ENCODE measurements around the gene SFXN1. TPM values are rescaled to one million over a fixed set of nuclear protein-coding genes. Genes with fewer than 3 reads are reported as not detected.

The SFXN1 gene
- total RNA-seq, 2 experiments from 2014 or later = 476 to 491 TPM

- no peaks in the 10 kb centered on the region for H3K27me3 Mint-ChIP-seq
- peaks cover 94% of the 10 kb centered on the region for H3K36me3 Mint-ChIP-seq (ENCODE audit: low read depth)
- H3K4me1 Mint-ChIP-seq (ENCODE audit: low read depth) = peaks cover 81% of the 10 kb centered on the region
- peaks cover 15% of the 10 kb centered on the region for H3K9me3 Mint-ChIP-seq
- DNase-seq (peak; percentile 80), ATAC-seq (peak; percentile 4)
- POLR2A ChIA-PET = interaction anchor here (0.9 to 5.7 kb wide), 7 partner anchors 9 to 896 kb away, joined by 3 to 63 read pairs (median 4); partner anchors contain the start of genes CLTB and SFXN1
- peak overlapping the region; percentile 99 for H3K27ac Mint-ChIP-seq
- CTCF ChIA-PET = interaction anchor here (1.1 to 2.2 kb wide), 4 partner anchors 31 to 133 kb away, joined by 3 to 6 read pairs (median 4); no protein-coding TSS in a partner anchor
- TF ChIP-seq, protein P1, sequence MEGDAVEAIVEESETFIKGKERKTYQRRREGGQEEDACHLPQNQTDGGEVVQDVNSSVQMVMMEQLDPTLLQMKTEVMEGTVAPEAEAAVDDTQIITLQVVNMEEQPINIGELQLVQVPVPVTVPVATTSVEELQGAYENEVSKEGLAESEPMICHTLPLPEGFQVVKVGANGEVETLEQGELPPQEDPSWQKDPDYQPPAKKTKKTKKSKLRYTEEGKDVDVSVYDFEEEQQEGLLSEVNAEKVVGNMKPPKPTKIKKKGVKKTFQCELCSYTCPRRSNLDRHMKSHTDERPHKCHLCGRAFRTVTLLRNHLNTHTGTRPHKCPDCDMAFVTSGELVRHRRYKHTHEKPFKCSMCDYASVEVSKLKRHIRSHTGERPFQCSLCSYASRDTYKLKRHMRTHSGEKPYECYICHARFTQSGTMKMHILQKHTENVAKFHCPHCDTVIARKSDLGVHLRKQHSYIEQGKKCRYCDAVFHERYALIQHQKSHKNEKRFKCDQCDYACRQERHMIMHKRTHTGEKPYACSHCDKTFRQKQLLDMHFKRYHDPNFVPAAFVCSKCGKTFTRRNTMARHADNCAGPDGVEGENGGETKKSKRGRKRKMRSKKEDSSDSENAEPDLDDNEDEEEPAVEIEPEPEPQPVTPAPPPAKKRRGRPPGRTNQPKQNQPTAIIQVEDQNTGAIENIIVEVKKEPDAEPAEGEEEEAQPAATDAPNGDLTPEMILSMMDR (IDR thresholded peaks at IDR 0.05) = no peak
- H3K4me3 Mint-ChIP-seq = peak overlapping the region; percentile 86
- intact Hi-C loops (cut with micrococcal nuclease) = loop anchor here (5.0 kb wide), 1 partner anchor 132 kb away; no protein-coding TSS in a partner anchor
Observed at GRCh38 chr5:175520321-175520720, 42.0 kb downstream of the SFXN1 start.

- TF ChIP-seq, protein P1 (IDR thresholded peaks at IDR 0.05) = no peak
- Mint-ChIP-seq H3K4me1 (ENCODE audit: low read depth) (peaks cover 76% of the 10 kb centered on the region), H3K36me3 (ENCODE audit: low read depth) (peaks cover 89% of the 10 kb centered on the region), H3K27ac (peak overlapping the region; percentile 99), H3K9me3 (peaks cover 15% of the 10 kb centered on the region), H3K4me3 (peak overlapping the region; percentile 86), H3K27me3 (no peaks in the 10 kb centered on the region)
- DNase-seq (peak; percentile 37), ATAC-seq (peak; percentile 6)
- ChIA-PET CTCF (interaction anchor here (0.9 to 3.4 kb wide), 7 partner anchors 11 to 132 kb away, joined by 3 to 23 read pairs (median 4); no protein-coding TSS in a partner anchor), POLR2A (interaction anchor here (0.8 to 5.7 kb wide), 6 partner anchors 9 to 134 kb away, joined by 3 to 63 read pairs (median 6); partner anchors contain the start of gene SFXN1)
- intact Hi-C loops (cut with micrococcal nuclease) = loop anchor here (5.0 kb wide), 1 partner anchor 131 kb away; no protein-coding TSS in a partner anchor
Observed at GRCh38 chr5:175520873-175521272, 42.5 kb downstream of the SFXN1 start.

- CTCF ChIA-PET = interaction anchor here (0.9 to 3.4 kb wide), 7 partner anchors 11 to 137 kb away, joined by 3 to 23 read pairs (median 4); no protein-coding TSS in a partner anchor
- peaks cover 73% of the 10 kb centered on the region for H3K4me1 Mint-ChIP-seq (ENCODE audit: low read depth)
- TF ChIP-seq, protein P1 (IDR thresholded peaks at IDR 0.05) = no peak
- peaks cover 15% of the 10 kb centered on the region for H3K9me3 Mint-ChIP-seq
- ATAC-seq = peak; percentile 58
- intact Hi-C loops (cut with micrococcal nuclease) = loop anchor here (5.0 kb wide), 1 partner anchor 131 kb away; no protein-coding TSS in a partner anchor
- H3K27ac Mint-ChIP-seq = peak overlapping the region; percentile 99
- POLR2A ChIA-PET = interaction anchor here (0.8 to 5.7 kb wide), 8 partner anchors 10 to 133 kb away, joined by 3 to 63 read pairs (median 5); partner anchors contain the start of gene SFXN1
- peak; percentile 65 for DNase-seq
- H3K27me3 Mint-ChIP-seq = no peaks in the 10 kb centered on the region
- peak overlapping the region; percentile 86 for H3K4me3 Mint-ChIP-seq
- H3K36me3 Mint-ChIP-seq (ENCODE audit: low read depth) = peaks cover 90% of the 10 kb centered on the region
Observed at GRCh38 chr5:175521313-175521833, 43.0 kb downstream of the SFXN1 start.

GRCh38 chr5:175523292-175523691 is 44.9 kb downstream of the SFXN1 start:
- Mint-ChIP-seq H3K36me3 (ENCODE audit: low read depth) (peaks cover 86% of the 10 kb centered on the region), H3K27me3 (no peaks in the 10 kb centered on the region), H3K9me3 (peaks cover 13% of the 10 kb centered on the region), H3K4me3 (peak overlapping the region; percentile 86), H3K27ac (peak overlapping the region; percentile 99), H3K4me1 (ENCODE audit: low read depth) (peaks cover 68% of the 10 kb centered on the region)
- intact Hi-C loops (cut with micrococcal nuclease) = loop anchor here (5.0 kb wide), 1 partner anchor 129 kb away; no protein-coding TSS in a partner anchor
- POLR2A ChIA-PET = interaction anchor here (0.9 to 5.7 kb wide), 4 partner anchors 11 to 45 kb away, joined by 4 to 63 read pairs (median 6); partner anchors contain the start of gene SFXN1
- ATAC-seq (no peak), DNase-seq (no peak)
- TF ChIP-seq, protein P1 (IDR thresholded peaks at IDR 0.05) = no peak
- CTCF ChIA-PET = interaction anchor here (0.9 to 3.4 kb wide), 4 partner anchors 11 to 195 kb away, joined by 3 to 23 read pairs (median 4); no protein-coding TSS in a partner anchor

Measured in activated CD8-positive, alpha-beta T cell treated with anti-CD3 and anti-CD28 coated beads for 36 hours (primary cell).